GM12872 (cell line): ENCODE results near the gene ZNF135.

Experiments used
- CTCF ChIP-seq: IDR thresholded peaks from 3 replicates; pipeline ENCODE4 v1.5.1; 2011; ENCODE audit warnings: low read depth, mild to moderate bottlenecking, low read length, moderate library complexity; ENCODE audit not compliant: insufficient read depth

ZNF135 gene

DNA sequence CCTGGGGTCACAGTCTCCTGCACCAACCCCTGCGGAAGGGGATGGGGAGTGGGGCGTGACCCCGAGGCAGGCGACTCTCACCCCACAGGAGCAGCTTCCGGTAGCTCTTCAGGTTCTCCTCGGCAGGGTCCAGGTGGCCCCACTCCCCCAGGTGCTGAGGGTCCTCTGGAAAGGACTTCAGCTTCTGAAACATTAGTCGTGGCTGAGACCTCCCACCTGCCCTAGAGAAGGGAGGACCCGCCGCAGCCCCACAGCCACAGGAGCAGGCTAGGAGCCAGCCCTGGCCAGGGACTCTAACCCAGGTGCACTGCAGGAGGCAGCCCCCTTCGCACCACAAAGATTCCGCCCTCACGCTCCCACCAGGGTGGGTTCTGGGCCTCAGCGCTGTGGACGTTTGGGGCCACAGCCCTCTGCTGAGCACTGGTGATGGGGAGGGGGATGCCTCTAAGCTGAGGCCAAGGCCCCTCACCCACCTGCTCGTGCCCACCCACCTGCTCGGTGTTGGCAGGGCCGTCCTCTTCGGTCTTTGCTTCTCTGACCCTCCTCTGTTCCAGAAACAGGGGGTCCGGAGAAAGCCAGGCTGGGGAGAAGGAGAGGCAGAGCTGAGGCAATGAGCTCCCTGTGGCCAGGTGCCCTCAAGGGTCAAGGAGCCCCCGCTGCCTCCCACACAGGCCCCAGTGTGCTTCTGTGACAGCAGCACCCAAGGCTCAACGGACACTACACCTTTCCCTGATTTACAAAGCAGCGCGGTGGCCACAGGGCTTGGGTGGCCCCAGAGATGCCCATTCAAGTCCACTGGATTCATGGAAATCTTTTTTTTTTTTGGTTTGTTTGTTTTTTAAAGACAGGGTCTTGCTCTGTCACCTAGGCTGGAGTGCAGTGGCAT lies 28.0 kb downstream of the ZNF135 start:
- TF ChIP-seq CTCF = no peak

GRCh38 chr19:58088521-58089052 lies 29.5 kb downstream of the ZNF135 start:
- no peak for TF ChIP-seq CTCF

GRCh38 chr19:58089846-58090245 lies 30.8 kb downstream of the ZNF135 start:
- no peak for TF ChIP-seq CTCF

DNA sequence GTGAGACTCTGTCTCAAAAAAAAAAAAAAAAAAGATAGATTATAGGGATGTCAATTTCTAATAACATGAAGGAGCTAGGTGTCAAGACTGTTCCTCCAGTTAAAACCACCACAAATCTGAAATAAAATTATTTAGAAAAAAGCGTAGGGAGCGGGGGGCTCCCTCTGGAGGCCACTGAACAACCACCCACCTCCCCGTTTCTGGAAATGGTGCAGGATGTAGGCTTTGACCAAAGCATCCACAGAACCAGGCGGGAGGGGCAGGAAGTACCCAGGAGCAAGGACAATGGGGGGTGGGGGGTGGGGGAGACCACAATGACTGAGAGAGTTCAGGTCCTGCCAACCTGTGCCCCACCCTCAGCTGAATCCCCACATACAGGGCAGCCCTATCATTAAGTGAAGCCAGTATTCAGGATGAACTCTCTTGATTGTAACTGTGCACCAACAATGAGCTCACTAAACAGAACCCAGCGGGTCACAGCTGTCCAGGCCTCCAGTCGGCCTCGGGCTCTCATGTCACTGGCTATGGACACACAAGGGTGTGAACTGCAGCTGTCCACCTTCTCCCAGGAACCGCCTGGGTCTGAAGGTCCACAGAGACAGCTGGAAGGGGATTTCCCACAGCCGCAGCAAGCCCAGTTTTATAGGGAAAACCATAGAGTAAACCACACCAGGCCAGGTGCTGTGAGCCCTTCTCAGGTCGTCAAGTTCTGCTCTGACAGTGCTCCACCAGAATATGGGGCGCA lies 32.3 kb downstream of the ZNF135 start:
- no peak for TF ChIP-seq CTCF

DNA sequence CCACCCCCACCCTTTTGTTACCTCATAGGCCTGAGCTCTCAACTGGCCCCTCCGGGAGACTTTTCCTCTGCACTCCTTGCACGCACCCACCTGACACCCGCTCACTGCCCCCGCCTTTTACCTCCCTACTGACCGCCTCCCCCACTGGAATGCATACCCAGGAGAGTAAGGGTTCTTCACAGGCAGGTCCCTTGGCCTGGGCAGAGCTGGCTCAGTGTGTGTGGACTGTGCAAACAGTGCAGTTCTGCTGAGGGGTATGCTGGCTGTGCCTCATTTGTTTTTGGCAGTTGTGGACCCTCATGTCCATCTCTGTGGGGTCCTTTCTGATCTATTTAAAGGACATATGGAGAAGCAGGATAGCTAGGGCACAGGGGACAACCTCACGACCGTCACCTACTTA lies 34.0 kb downstream of the ZNF135 start:
- no peak for TF ChIP-seq CTCF

DNA sequence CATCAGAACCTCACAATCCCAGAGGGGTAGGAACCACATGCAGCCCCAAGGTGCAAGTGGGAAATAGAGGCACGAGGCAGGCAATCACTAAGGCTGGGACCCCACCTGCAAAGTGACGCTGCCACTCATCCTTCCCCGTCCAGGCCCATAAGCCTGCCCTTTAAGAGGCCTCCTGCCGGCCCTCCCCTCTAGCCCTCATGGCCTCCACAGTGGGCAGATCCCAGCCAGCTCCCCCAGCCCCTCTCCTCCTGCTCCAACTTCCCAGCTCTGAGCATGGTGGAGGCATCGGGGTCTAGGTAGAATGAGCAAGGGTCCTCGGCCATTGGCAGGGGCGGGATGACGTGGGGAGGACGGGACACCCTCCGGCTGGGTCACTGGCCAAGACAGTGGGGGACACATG lies 36.2 kb downstream of the ZNF135 start:
- no peak for TF ChIP-seq CTCF

DNA sequence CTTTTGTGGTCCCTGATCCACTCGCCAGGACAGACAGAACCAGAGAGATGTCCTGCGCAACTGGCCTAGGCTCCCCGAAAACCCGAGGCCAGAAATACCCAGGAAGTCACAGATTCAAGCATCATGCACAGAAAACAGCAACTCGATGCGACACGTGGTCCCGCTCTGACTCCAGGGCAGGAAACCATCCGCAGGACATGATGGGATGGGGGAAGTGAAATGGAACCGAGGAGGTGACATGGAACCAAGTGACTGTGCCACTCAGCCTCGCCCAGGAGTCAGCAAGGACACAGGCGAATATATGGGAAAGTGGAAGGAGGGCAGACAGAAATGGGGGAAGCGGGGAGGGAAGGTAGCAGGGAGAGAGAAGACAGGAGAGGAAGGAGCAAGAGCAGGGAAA lies 37.8 kb downstream of the ZNF135 start:
- no peak for TF ChIP-seq CTCF
